AG04449 (cell line): Measurements from ENCODE around the gene ZNF474.

Experiments
- CTCF ChIA-PET: fragments of 350-600 bp; formaldehyde crosslinking; extraction: SDS; loops from one replicate; lab custom pipeline; 2021; ENCODE audit warnings: antibody characterized with exemption; lab: Yijun Ruan, JAX
- POLR2A ChIA-PET: fragments of 400-600, 350-600 bp; formaldehyde crosslinking; extraction: SDS; loops from one replicate; lab custom pipeline; 2020; ENCODE audit warnings: antibody characterized with exemption, inconsistent platforms; lab: Yijun Ruan, JAX
- DNase-seq: peaks from one replicate; pipeline ENCODE4 v3.0.0-alpha.2; 2010; ENCODE audit warnings: low read depth, low spot score
- H3K4me3 ChIP-seq: 2 replicates; pipeline ENCODE4 v1.5.1; 2011; ENCODE audit warnings: low read depth, mild to moderate bottlenecking, control low read depth, low read length
- TF ChIP-seq, protein P1 (sequence below): IDR thresholded peaks from one replicate; pipeline ENCODE4 v1.5.1; 2011; ENCODE audit warnings: mild to moderate bottlenecking, moderate library complexity, low read length, control low read depth, inconsistent platforms; ENCODE audit not compliant: insufficient read depth; ENCODE audit errors: missing control alignments

ZNF474 gene

DNA sequence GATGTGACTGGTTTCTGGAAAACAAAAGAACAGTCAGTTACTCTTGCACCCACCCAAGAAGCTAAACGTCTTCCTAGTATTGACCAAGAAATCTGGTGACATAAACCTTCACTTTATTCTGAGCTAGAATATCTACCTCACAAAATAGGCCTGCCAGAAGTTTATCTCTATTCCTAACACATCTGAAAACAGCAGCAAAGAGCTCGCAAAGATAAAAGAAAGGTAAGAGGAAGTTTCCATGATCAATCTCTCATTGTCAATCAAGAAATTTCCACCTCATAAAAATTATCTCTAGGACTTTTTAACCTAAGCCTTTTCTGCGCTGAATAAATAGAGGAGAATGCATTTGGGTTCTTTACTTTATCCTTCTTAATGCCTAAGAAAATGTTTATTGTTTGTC, 17.3 kb upstream of the ZNF474 start:
- H3K4me3 ChIP-seq: no peak overlapping the region
- TF ChIP-seq, protein P1, sequence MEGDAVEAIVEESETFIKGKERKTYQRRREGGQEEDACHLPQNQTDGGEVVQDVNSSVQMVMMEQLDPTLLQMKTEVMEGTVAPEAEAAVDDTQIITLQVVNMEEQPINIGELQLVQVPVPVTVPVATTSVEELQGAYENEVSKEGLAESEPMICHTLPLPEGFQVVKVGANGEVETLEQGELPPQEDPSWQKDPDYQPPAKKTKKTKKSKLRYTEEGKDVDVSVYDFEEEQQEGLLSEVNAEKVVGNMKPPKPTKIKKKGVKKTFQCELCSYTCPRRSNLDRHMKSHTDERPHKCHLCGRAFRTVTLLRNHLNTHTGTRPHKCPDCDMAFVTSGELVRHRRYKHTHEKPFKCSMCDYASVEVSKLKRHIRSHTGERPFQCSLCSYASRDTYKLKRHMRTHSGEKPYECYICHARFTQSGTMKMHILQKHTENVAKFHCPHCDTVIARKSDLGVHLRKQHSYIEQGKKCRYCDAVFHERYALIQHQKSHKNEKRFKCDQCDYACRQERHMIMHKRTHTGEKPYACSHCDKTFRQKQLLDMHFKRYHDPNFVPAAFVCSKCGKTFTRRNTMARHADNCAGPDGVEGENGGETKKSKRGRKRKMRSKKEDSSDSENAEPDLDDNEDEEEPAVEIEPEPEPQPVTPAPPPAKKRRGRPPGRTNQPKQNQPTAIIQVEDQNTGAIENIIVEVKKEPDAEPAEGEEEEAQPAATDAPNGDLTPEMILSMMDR: no peak
- POLR2A ChIA-PET: interaction anchor here (2.1 kb wide), 1 partner anchor 35 kb away, joined by 7 read pairs; no protein-coding TSS in a partner anchor
- DNase-seq: no peak
- CTCF ChIA-PET: interaction anchor here (1.4 to 4.5 kb wide), 5 partner anchors 10 to 29 kb away, joined by 4 to 39 read pairs (median 8); no protein-coding TSS in a partner anchor

DNA sequence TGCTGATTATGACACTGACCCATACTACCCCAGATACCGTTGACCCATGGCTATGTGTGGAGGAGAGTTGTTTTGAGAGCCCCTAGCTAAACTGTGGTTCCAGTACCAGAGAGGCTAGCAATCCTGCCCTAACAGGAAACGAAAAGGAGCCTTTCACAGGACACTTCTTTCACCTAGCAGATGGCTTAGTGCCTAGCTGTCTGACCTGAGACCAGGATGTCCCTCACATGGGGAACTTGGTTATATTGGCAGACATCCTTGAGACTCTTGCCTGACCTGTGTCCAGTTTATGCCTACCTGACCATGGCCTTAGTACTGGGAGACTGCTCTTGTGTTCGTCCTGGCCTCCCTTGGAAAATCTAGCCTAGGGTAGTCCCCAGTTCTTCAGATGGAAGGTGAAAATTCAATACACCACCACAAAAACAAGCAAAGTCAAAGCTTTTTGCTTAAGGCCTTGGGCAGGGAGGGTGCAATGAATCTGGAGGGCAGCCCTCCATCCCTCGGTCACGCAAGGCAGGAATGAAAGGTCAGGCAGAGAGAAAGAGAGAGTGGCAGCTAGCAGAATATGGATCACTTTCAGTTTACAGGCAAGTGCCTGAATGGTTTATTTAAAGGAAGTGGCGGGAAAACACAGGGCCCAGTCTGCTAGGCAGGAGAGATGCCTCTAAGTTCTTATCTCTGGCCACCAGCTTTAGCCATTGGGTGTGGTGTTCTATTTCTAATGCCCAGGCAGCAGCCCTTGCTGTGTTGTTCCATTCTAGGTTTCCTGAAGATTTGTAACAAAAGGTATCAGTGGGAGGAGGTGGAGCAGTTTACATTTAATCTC, 16.4 kb upstream of the ZNF474 start:
- CTCF ChIA-PET: interaction anchor here (0.9 to 4.5 kb wide), 4 partner anchors 11 to 43 kb away, joined by 3 to 39 read pairs (median 6); no protein-coding TSS in a partner anchor

DNA sequence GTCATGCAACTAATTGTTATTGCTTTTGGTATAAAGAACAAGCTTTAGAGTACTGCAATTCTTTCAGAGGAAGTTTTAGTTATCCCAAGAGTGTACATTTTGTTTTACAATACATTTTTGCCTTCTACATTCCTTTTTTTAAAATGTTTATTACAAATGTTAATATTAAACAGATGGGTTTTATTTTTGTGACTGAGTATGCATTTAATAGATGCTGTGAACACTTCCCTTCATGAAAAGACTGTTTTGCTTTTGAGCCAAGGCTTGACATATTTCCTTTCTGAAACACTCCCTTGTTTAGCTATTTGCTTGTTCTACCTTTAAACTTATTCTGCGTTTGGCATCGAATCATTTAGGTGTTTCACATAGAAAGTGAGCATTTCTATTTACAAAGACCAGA, 14.8 kb upstream of the ZNF474 start:
- CTCF ChIA-PET: interaction anchor here (1.9 kb wide), 1 partner anchor 12 kb away, joined by 9 read pairs; no protein-coding TSS in a partner anchor
- H3K4me3 ChIP-seq: no peak overlapping the region
- POLR2A ChIA-PET: no interaction called here
- TF ChIP-seq, protein P1: no peak
- no peak for DNase-seq

More for the DNA sequence above, 16.4 kb upstream of the ZNF474 start:
- POLR2A ChIA-PET: no interaction called here
- H3K4me3 ChIP-seq: no peak overlapping the region
- TF ChIP-seq, protein P1: no peak
- no peak for DNase-seq

DNA sequence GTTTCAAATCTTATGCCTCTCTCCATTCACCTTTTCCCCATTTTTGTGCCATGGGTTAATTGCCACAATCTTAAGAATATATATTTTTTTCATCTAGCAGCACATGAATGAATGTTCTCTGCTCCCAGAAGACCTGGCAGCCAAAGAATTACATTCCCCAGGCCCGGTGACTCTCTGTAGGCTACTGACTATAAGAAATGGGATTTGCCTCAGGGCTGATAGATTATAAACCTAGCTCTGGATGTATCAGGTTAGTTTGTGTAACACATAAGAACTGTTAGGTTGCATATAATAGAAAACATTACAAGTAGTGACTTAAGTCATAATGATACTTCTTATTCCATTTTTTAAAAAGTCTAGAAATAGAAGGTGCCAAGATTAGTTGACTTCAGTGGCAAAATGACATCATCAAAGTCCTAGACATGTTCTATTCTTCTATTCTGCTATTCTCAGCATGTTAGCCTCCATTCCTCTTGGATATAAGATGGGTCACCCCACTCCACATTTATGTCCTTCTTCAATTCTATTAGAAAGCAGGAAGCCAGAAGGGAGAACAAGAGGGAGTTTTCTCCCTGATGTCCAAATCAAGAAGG, 10.9 kb upstream of the ZNF474 start:
- no peak for DNase-seq
- ChIA-PET CTCF (interaction anchor here (1.0 to 1.6 kb wide), 2 partner anchors 16 to 38 kb away, joined by 6 to 7 read pairs; no protein-coding TSS in a partner anchor), POLR2A (no interaction called here)
- no peak overlapping the region for H3K4me3 ChIP-seq
- TF ChIP-seq, protein P1: no peak

DNA sequence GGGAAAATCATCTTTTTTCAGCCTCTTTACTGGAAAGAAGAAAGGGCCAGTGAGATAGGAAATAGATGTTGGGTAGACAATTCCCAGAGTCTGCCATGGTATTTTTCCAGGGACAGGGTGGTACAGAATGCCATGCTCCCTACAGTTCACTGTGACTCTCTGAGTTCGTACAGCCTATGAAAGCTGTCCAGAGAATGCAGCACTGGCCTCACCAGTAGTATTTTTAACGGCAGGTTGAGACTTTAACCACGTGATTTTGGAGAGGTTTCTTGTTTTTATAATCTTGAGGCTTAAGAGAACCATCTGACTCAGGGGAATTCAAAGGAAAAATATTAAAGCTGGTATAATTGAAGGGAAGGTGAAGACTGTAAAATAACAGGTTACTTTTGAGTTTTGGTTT, 10.1 kb upstream of the ZNF474 start:
- no peak overlapping the region for H3K4me3 ChIP-seq
- DNase-seq: no peak
- TF ChIP-seq, protein P1: no peak
- CTCF ChIA-PET: interaction anchor here (0.8 to 1.2 kb wide), 2 partner anchors 8 to 17 kb away, joined by 3 to 7 read pairs; no protein-coding TSS in a partner anchor
- POLR2A ChIA-PET: no interaction called here

DNA sequence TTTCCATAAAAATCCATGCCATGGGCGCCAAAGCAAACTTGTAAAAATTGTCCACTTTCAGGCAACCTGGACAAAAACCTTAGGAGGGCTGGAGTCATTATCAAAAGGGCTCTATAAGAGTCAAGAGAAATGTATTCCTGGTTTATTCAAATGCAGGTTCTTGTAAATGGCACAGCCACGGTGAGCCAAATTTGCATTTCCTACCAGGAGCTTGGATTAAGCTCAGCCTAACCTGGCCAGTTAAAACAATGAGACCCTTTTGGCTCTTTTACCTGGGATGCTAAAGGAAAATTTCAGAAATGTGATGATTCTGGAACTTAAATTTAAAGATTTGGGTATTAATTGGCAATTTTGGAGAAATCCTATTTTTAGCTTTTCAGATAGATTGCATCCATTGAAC, 8.9 kb upstream of the ZNF474 start:
- ChIA-PET CTCF (interaction anchor here (0.7 to 2.1 kb wide), 2 partner anchors 18 to 57 kb away, joined by 3 to 14 read pairs; no protein-coding TSS in a partner anchor), POLR2A (no interaction called here)
- DNase-seq: no peak
- TF ChIP-seq, protein P1: no peak
- H3K4me3 ChIP-seq: no peak overlapping the region
